Measurements from ENCODE around the gene ART4.

GRCh38 chr12:14844401-14844800, 1.1 kb upstream of the ART4 start:
- no peak for TF ChIP-seq EP300 (conservative IDR thresholded peaks at IDR 0.05; ENCODE audit: poor library complexity, severe bottlenecking)
- no peak for TF ChIP-seq POLR2AphosphoS5 (IDR thresholded peaks at IDR 0.05)
- TF ChIP-seq REST (IDR thresholded peaks at IDR 0.05; ENCODE audit: borderline replicate concordance), result no peak
- no peak for TF ChIP-seq CTCF (IDR thresholded peaks at IDR 0.05; ENCODE audit: poor library complexity, severe bottlenecking)

Data from neural cell (in vitro differentiated cells).